ENCODE data around the gene PRRX2.

- TF ChIP-seq, protein P1, sequence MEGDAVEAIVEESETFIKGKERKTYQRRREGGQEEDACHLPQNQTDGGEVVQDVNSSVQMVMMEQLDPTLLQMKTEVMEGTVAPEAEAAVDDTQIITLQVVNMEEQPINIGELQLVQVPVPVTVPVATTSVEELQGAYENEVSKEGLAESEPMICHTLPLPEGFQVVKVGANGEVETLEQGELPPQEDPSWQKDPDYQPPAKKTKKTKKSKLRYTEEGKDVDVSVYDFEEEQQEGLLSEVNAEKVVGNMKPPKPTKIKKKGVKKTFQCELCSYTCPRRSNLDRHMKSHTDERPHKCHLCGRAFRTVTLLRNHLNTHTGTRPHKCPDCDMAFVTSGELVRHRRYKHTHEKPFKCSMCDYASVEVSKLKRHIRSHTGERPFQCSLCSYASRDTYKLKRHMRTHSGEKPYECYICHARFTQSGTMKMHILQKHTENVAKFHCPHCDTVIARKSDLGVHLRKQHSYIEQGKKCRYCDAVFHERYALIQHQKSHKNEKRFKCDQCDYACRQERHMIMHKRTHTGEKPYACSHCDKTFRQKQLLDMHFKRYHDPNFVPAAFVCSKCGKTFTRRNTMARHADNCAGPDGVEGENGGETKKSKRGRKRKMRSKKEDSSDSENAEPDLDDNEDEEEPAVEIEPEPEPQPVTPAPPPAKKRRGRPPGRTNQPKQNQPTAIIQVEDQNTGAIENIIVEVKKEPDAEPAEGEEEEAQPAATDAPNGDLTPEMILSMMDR (IDR thresholded peaks at IDR 0.05), result peak in 2 of 3 donors; percentile 14 to 38
- TF ChIP-seq EP300 (IDR thresholded peaks at IDR 0.05), result no peak
Measured at GRCh38 chr9:129626079-129626624, 39.3 kb upstream of the PRRX2 start, which contains the start of gene NTMT1.
